ENCODE data around the gene RERE.

DNA sequence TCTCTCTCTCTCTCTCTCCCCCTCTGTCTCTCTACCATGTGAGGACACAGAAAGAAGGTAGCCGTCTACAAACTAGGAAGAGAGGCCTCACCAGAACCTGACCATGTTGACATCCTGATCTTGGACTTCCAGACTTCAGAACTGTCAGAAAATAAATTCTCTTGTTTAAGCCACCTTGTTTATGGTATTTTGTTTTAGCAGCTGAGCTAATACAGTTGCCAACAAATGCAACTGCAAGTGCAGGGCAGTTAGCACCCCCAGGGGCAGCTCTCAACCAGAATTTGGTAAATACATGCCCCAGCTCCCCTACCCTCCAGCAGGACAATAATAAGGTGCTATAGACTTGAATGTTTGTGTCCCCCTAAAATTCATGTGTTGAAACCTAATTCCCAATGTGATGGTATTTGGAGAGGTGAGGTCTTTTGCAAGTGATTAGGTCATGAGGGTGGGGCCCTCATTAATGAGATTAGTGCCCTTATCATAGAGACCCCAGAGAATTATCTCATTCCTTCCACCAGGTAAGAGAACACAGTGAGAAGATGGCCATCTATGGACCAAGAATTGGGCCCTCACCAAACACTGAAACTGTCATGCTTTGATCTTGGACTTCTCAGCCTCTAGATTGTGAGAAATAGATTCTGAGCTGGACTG lies 506.2 kb downstream of the RERE start:
- TF ChIP-seq, protein P1, sequence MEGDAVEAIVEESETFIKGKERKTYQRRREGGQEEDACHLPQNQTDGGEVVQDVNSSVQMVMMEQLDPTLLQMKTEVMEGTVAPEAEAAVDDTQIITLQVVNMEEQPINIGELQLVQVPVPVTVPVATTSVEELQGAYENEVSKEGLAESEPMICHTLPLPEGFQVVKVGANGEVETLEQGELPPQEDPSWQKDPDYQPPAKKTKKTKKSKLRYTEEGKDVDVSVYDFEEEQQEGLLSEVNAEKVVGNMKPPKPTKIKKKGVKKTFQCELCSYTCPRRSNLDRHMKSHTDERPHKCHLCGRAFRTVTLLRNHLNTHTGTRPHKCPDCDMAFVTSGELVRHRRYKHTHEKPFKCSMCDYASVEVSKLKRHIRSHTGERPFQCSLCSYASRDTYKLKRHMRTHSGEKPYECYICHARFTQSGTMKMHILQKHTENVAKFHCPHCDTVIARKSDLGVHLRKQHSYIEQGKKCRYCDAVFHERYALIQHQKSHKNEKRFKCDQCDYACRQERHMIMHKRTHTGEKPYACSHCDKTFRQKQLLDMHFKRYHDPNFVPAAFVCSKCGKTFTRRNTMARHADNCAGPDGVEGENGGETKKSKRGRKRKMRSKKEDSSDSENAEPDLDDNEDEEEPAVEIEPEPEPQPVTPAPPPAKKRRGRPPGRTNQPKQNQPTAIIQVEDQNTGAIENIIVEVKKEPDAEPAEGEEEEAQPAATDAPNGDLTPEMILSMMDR (conservative IDR thresholded peaks at IDR 0.05), result no peak
- no peak for TF ChIP-seq EZH2 (IDR thresholded peaks at IDR 0.05; ENCODE audit: low read depth)

Data from PC-9 (cell line).